RWPE1 (cell line): ENCODE data around the gene OR9Q1.
A peak's percentile ranks its signal among the peaks of the same experiment; 100 is the strongest.

Experiments used
- CTCF ChIA-PET: fragments of 350-600 bp; sonication (Branson Sonifier 250); formaldehyde crosslinking; extraction: SDS; loops from one replicate; lab custom pipeline; 2021; lab: Yijun Ruan, JAX
- POLR2A ChIA-PET: fragments of 400-600 bp; formaldehyde crosslinking; extraction: SDS; loops from one replicate; lab custom pipeline; 2020; ENCODE audit warnings: antibody characterized with exemption; ENCODE audit not compliant: low non-redundant PET; lab: Yijun Ruan, JAX
- DNase-seq: peaks from one replicate; pipeline ENCODE4 v3.0.0; 2012; ENCODE audit warnings: low spot score
- H3K27ac ChIP-seq: fragments of 450-650 bp; 2 replicates; pipeline ENCODE4 v1.5.1; 2017
- CTCF ChIP-seq: fragments of 450-650 bp; conservative IDR thresholded peaks from 2 replicates; pipeline ENCODE4 v1.5.1; 2017; ENCODE audit warnings: low read depth, mild to moderate bottlenecking

OR9Q1 gene

GRCh38 chr11:58047818-58048217 is 24.1 kb downstream of the OR9Q1 start:
- CTCF ChIA-PET, result interaction anchor here (0.7 kb wide), 1 partner anchor 227 kb away, joined by 3 read pairs; no protein-coding TSS in a partner anchor
- POLR2A ChIA-PET, result no interaction called here
- no peak for DNase-seq

GRCh38 chr11:58055806-58056401 is 32.2 kb downstream of the OR9Q1 start:
- DNase-seq, result no peak
- ChIA-PET CTCF (no interaction called here), POLR2A (no interaction called here)
- TF ChIP-seq CTCF, result no peak
- H3K27ac ChIP-seq, result no peak overlapping the region

More at GRCh38 chr11:58047818-58048217, 24.1 kb downstream of the OR9Q1 start:
- no peak overlapping the region for H3K27ac ChIP-seq
- no peak for TF ChIP-seq CTCF

GRCh38 chr11:58057481-58057880 is 33.8 kb downstream of the OR9Q1 start:
- no peak for DNase-seq
- H3K27ac ChIP-seq, result no peak overlapping the region
- ChIA-PET CTCF (no interaction called here), POLR2A (no interaction called here)
- TF ChIP-seq CTCF, result no peak

GRCh38 chr11:58058276-58059006 is 34.8 kb downstream of the OR9Q1 start:
- POLR2A ChIA-PET, result no interaction called here
- peak overlapping the region; percentile 90 for H3K27ac ChIP-seq
- DNase-seq, result no peak
- CTCF ChIA-PET, result no interaction called here
- TF ChIP-seq CTCF, result no peak

- peak overlapping the region; percentile 90 for H3K27ac ChIP-seq
- ChIA-PET CTCF (no interaction called here), POLR2A (no interaction called here)
- no peak for TF ChIP-seq CTCF
- DNase-seq, result peak; percentile 49
Observed at GRCh38 chr11:58059007-58059350, 35.3 kb downstream of the OR9Q1 start.

GRCh38 chr11:58060535-58060934 is 36.9 kb downstream of the OR9Q1 start:
- CTCF ChIA-PET, result interaction anchor here (0.6 to 0.7 kb wide), 3 partner anchors 212 to 976 kb away, joined by 3 read pairs; no protein-coding TSS in a partner anchor
- no peak for TF ChIP-seq CTCF

More at GRCh38 chr11:58060535-58060934, 36.9 kb downstream of the OR9Q1 start:
- DNase-seq, result no peak
- no peak overlapping the region for H3K27ac ChIP-seq
- POLR2A ChIA-PET, result no interaction called here
